HG03342 (cell line): ENCODE data around the gene DDX24.

Experiments
- ATAC-seq: cut with Tn5 transposase; IDR thresholded peaks from one replicate; pipeline ENCODE4 v1.9.1; 2021; ENCODE audit warnings: mild to moderate bottlenecking, moderate library complexity; ENCODE audit not compliant: unreplicated experiment

The DDX24 gene

DNA sequence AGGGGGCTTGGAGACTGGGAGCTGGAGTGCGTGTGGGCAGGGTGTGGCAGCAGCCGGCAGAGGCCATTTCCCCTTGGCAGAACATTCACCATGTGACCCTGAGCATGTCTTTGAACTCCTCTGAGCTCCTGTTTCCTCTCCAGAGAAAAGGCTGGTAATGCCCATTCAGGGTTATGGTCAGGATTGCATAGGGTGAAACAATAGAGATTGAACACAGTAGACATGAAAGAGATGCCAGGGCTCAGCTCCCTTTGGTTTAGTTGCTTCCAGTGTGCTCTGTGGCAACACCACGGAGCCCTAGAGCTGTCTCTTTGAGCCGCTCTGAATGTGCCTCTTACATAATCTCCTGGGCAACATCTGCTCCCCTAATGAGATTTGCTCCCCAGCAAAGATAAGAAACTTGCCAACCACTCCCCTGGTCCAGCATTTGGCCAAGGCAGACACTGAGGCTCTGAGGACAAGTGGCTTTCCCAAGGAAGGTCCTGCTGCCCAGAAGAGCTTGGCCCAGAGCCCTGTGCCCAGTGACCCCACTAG lies 34.1 kb upstream of the DDX24 start:
- no peak for ATAC-seq

DNA sequence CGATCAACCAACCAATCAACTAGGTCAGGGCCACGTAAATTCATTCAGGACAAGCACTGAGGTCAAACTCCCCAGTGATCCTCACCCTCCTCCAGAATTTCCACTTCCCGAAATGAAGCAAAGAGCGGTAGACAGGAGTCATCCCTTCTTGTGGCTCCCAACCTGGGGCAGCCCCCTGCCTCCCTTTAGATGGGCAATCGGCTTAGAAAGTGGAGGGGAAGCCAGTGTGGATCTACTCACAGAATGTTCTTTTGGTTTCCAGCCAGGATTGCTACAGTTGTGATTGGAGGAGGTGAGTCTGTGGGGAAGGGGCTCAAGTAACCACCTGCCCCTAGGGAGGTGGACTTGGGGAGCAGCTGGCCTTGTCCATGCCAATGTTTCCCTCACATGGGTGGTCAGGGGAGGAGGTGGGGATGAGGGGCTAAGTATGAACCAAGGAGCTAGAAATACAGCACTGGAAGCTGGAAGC lies 33.6 kb upstream of the DDX24 start:
- ATAC-seq: no peak

- ATAC-seq: no peak
Observed at GRCh38 chr14:94113908-94114588, 33.0 kb upstream of the DDX24 start.

DNA sequence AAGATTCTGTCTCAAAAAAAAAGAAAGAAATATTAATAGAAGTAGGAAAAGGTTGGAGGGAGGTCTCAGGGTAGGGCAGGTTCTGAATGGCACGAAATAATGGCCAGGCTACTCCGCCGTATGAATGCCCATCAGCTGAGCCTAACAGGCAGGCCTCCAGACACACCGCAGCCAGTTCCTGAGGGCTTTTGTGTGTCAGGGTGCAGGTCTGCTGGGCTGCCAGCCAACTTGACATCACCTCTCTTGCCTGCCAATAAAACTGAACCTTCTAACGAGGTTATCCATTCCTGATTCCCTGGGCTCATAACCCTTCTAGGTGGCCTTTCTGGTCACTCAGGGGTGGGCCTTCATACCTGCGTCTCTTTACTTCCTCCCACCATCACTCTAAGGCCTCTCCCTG lies 32.5 kb upstream of the DDX24 start:
- ATAC-seq: no peak

DNA sequence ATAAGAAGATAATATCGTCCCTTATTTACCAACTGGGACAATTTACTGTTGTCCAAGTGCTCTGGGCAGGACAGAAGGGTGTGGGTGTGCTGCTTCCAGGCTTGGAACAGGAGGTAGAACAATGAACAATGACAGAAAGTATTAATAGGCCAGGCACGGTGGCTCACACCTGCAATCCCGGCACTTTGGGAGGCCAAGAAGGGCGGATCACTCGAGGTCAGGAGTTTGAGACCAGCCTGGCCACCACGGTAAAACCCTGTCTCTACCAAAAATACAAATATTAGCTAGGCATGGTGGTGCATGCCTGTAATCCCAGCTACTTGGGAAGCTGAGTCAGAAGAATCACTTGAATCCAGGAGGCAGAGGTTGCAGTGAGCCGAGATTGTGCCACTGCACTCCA lies 32.1 kb upstream of the DDX24 start:
- ATAC-seq: no peak

- no peak for ATAC-seq
Observed at GRCh38 chr14:94112513-94113063, 31.6 kb upstream of the DDX24 start.

DNA sequence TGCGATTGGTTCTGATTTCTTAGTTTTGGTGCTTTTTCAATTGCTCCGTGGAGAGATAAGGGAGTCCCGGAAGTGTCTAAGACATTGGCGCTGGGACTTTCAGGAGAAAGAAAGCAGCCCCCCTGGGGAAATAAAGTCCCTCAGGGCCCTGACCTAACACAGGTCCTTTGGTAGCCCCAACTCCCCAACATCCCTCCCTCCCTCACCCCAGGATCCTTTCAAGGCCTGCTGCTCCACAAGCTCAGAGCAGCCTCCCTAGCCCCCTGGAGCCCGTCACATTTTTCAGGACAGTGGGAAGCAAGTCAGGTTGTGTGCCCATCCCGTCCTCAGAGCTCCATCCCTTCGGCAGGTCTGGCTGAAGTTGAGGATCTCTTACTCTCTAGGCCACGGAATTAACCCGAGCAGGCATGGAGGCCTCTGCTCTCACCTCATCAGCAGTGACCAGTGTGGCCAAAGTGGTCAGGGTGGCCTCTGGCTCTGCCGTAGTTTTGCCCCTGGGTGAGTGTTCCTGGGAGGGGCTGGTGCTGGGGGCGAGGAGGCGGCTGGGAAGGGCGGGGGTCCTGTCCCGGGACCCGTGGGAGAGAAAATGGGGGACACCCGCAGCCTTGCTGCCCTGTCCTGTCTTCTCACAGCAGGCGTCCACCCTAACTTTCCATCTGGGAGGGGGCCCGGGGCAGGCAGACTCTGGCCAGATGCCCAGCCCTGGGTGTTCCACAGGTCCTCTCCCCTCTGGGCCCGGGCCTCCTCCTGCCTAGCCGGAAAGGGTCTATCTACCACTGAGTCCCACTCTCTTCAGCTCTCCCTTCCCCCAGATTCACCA lies 30.5 kb upstream of the DDX24 start:
- no peak for ATAC-seq

- ATAC-seq: no peak
Observed at GRCh38 chr14:94110552-94111181, 29.7 kb upstream of the DDX24 start, which contains the start of gene IFI27. Gene IFI27 (plus strand): TSS chr14:94110736.

- ATAC-seq: no peak
Observed at GRCh38 chr14:94109915-94110250, 28.9 kb upstream of the DDX24 start.

- ATAC-seq: no peak
Observed at GRCh38 chr14:94104731-94105130, 23.7 kb upstream of the DDX24 start.

DNA sequence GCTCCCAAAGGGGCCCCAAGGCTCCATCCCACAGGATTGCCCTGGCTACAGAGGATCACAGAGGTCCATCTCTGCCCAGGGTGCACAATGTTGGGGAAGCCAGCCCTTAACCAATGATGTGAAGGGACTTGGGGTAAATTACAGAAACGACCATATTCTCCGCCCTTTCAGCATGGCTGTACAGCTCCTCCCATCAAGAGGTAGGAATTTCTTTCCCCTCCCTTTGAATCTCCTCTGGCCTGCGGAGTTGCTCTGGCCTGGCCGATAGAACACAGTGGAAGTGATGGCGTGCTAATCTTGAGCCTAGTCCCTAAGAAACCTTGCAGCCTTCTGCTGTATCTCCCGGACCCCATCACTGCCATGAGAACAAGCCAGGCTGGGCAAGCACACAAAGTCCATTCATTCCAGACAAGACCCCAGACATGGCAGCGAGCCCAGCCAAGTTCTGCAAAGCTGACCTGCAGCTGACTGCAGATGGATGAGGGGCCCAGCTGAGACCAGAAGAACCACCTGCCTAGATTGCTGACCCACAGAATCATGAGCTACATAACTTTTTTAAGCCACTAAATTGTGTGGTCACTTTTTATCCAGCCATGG lies 22.6 kb upstream of the DDX24 start:
- ATAC-seq: no peak

DNA sequence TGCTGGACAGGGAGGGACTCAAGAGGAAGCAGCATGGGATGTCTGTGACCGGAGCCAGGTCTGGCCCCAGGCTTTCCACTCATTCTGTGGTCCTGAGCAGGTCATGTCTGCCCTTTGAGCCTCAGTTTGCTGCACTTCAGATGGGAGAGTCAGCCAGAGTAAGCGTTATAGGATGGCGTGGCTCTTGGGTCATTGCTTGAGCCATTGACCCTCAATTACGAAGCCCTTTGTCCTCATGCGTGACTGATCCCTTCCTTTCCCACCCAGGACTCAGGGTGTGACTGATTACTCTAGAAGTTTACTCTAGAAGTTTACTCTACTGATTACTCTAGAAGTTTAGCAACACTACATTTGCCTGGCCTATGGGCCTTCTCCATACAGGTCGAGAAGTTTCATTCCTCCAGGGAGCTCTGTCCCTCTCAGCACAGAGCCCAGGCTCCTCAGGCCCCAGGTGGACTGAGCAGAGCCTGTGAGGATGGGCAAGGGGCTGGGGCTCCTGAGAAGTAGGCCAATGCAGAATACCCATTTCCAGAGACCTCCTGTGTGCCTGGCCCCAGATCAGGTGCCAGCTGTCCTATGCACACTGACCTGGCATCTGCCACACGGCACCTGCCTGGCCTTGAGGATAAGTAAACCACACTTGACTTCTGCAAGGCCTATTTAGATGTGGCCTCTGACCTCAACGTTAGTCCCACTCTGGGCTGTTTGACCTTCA lies 21.9 kb upstream of the DDX24 start:
- ATAC-seq: no peak

DNA sequence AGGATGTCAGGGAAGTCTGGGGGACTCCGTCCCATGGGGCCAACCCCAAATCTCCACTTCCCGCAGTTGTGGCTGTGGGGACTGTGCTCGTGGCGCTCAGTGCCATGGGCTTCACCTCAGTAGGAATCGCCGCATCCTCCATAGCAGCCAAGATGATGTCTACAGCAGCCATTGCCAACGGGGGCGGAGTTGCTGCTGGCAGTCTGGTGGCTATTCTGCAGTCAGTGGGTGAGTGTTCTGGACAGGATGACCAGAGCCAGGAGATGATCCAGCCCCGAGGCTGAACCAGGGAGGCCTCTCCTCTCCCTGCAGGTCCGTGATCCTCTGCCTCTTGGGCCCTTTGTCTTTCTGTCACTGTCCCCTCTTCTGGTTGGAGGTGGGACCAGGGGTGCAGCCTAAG lies 20.7 kb upstream of the DDX24 start:
- no peak for ATAC-seq

DNA sequence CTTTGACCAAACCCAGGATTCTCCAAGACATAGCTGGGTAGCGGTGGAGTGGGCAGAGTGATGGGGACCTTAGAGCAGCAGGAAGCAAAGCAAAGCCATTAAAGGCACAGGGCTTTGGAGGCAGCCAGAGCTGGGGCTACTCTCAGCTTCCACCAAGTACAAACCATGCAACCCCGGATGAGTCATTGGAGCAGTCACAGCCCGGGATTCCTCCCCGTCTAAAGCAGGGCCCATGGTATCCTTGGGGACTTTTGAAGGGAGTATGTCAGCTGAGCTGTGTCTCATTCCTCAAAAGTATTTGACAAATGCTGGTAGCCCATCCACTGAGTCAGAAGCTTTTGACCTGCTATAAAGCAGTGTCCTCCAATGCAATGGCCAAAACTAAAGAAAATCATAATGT lies 19.8 kb upstream of the DDX24 start:
- no peak for ATAC-seq

DNA sequence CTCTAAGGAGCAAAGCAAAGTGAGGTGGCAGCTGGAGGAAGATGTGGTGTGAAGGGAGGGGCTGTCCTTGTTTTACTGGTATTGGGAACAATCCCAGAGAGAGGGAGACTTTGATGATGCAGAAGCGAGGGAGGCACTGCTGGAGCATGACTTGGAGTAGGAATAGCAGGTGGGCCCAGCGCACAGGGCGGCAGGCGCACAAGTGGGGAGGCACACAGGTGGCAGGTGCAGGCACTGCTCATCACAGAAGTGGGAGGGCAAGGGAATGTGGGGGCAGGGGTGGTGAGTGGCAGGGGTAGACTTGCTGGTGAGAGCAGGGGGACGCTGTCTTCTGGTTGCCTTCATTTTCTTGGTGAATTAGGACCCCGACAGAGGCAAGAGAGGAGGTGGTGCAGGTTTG lies 18.0 kb upstream of the DDX24 start:
- no peak for ATAC-seq

DNA sequence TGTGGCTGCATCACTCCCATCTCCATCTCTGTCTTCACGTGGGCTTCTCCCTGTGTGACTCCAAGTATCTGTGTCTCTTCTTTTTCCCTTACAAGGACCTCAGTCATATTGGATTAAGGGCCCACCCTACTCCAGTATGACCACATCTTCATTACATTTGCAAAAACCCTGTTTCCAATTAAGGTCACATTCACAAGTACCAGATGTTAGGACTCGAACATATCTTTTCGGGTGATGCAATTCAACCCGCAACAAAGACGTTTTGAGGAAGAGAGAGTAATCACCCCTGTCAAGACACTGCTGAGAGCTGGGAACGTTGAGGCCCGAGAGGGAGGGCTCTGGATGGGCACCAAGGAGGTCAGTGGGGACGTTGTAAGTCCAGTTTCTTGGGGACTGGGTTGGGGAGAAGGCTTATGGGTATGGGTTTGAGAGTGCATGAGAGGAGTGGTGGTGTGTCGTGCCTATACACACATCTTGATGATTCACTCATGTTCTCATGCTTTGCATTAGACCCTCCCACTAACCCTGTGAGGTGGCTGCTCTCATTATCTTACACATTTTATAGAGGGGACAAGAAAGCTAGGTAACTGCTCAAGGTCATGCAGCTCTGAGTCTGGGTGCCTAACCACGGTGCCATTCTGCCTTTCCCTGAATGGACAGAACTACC lies 17.5 kb upstream of the DDX24 start:
- no peak for ATAC-seq

GRCh38 chr14:94097091-94097490 lies 16.1 kb upstream of the DDX24 start:
- ATAC-seq: no peak

- no peak for ATAC-seq
Observed at GRCh38 chr14:94093418-94093817, 12.4 kb upstream of the DDX24 start.

DNA sequence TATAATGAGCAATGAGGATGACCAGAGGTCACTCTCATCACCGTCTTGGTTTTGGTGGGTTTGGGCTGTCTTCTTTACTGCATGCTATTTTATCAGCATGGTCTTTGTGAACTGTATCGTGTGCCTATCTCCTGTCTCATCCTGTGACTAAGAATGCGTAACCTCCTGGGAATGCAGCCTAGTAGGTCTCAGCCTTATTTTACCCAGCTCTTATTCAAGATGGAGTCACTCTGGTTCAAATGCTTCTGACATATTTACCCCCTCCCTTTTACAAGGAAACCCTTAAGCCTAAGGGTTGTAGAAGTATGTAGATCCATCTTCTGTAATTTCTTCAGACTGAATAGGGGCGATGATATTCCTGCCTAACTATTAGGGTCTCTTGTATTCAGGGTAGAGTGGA lies 8.5 kb upstream of the DDX24 start:
- no peak for ATAC-seq

GRCh38 chr14:94088516-94088915 lies 7.5 kb upstream of the DDX24 start:
- ATAC-seq: no peak
